Prostate gland (tissue), 2 donors: ENCODE data around the gene KCNK4.

ENCODE experiments used
- CTCF ChIP-seq, 4 experiments: fragments of 200-600 bp in 2 of 4; fragments of 450-650 bp in 2 of 4; sonication (generic) in 2 of 4; IDR thresholded peaks; 1 replicate in 3 of 4; 2 replicates in 1 of 4; pipeline ENCODE4 v1.5.1; 2016 to 2019; ENCODE audit warnings: antibody characterized with exemption in 4 of 4, mild to moderate bottlenecking in 2 of 4, moderate library complexity in 2 of 4
- POLR2AphosphoS5 ChIP-seq: sonication (generic); formaldehyde crosslinking; IDR thresholded peaks from one replicate; pipeline ENCODE4 v1.6.1; 2017; ENCODE audit warnings: antibody characterized with exemption

GRCh38 chr11:64321026-64321425 lies 29.9 kb downstream of the KCNK4 start:
- TF ChIP-seq CTCF (IDR thresholded peaks at IDR 0.05) (no peak), POLR2AphosphoS5 (no peak)
